Activated CD8-positive, alpha-beta memory T cell treated with anti-CD3 and anti-CD28 coated beads for 24 hours (primary cell): ENCODE results near the gene MTHFS.

ENCODE experiments used
- DNase-seq: peaks from one replicate; pipeline ENCODE4 v3.0.0-alpha.2; 2020

MTHFS gene

GRCh38 chr15:79868554-79868953, 28.3 kb downstream of the MTHFS start:
- no peak for DNase-seq

- DNase-seq: no peak
These were observed 32.9 kb downstream of the MTHFS start for GRCh38 chr15:79863886-79864285.

- DNase-seq: no peak
These were observed 34.6 kb downstream of the MTHFS start for GRCh38 chr15:79862191-79862590.

- DNase-seq: no peak
These were observed 36.2 kb downstream of the MTHFS start for GRCh38 chr15:79860661-79861060.

GRCh38 chr15:79858469-79858868, 38.3 kb downstream of the MTHFS start:
- no peak for DNase-seq

- DNase-seq: peak; percentile 78
These were observed 43.1 kb downstream of the MTHFS start for GRCh38 chr15:79853492-79854328.

- no peak for DNase-seq
These were observed 47.0 kb downstream of the MTHFS start for GRCh38 chr15:79849789-79850188.

GRCh38 chr15:79846539-79846938, 50.3 kb downstream of the MTHFS start:
- DNase-seq: no peak

- no peak for DNase-seq
These were observed 52.6 kb downstream of the MTHFS start for GRCh38 chr15:79844221-79844620.

- DNase-seq: no peak
These were observed 59.0 kb downstream of the MTHFS start for GRCh38 chr15:79837846-79838245.

- DNase-seq: no peak
These were observed 62.3 kb downstream of the MTHFS start for GRCh38 chr15:79834495-79834894.

GRCh38 chr15:79832367-79833120, 64.3 kb downstream of the MTHFS start:
- no peak for DNase-seq

GRCh38 chr15:79831604-79832003, 65.2 kb downstream of the MTHFS start:
- no peak for DNase-seq

- DNase-seq: no peak
These were observed 66.9 kb downstream of the MTHFS start for GRCh38 chr15:79829950-79830349.

GRCh38 chr15:79828447-79828846, 68.4 kb downstream of the MTHFS start:
- no peak for DNase-seq

GRCh38 chr15:79826800-79827199, 70.0 kb downstream of the MTHFS start:
- DNase-seq: no peak

- DNase-seq: no peak
These were observed 72.6 kb downstream of the MTHFS start for GRCh38 chr15:79824136-79824701.

- no peak for DNase-seq
These were observed 76.0 kb downstream of the MTHFS start for GRCh38 chr15:79820820-79821219.

- DNase-seq: no peak
These were observed 76.6 kb downstream of the MTHFS start for GRCh38 chr15:79820176-79820575.

GRCh38 chr15:79816571-79816970, 80.2 kb downstream of the MTHFS start:
- DNase-seq: no peak

- DNase-seq: no peak
These were observed 81.3 kb downstream of the MTHFS start for GRCh38 chr15:79815468-79815867.

- no peak for DNase-seq
These were observed 84.3 kb downstream of the MTHFS start for GRCh38 chr15:79812541-79812940.

GRCh38 chr15:79811406-79812405, 85.1 kb downstream of the MTHFS start:
- DNase-seq: no peak
